GM21515 (cell line): Measurements from ENCODE around the gene PICALM.
"Not testable (repeated sequence)": the region's sequence is repeated elsewhere in the genome, so short reads cannot be mapped to it uniquely, and the experiment has no call there.

Experiments
- ATAC-seq: cut with Tn5 transposase; IDR thresholded peaks from one replicate; pipeline ENCODE4 v1.9.1; 2021; ENCODE audit not compliant: unreplicated experiment

PICALM gene

DNA sequence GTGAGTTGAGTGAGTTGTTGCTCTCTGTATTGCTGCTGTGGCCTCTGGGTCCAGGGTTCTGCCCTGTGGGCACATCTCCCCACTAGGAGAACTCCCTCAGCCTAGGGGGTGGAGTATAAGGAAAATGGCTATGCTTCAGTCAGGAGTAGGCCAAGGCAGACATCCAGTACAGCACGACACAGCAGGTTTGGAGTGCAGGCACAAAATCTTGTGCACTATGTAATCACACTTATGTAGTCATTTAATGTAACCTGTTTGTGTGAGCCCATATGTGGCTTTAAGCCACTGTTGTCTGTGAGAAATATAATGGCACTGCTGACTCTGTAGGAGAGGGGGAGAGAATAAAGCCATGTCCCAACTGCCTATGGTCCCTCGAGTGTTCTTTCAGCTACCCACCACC, 123.6 kb downstream of the PICALM start:
- no peak for ATAC-seq

DNA sequence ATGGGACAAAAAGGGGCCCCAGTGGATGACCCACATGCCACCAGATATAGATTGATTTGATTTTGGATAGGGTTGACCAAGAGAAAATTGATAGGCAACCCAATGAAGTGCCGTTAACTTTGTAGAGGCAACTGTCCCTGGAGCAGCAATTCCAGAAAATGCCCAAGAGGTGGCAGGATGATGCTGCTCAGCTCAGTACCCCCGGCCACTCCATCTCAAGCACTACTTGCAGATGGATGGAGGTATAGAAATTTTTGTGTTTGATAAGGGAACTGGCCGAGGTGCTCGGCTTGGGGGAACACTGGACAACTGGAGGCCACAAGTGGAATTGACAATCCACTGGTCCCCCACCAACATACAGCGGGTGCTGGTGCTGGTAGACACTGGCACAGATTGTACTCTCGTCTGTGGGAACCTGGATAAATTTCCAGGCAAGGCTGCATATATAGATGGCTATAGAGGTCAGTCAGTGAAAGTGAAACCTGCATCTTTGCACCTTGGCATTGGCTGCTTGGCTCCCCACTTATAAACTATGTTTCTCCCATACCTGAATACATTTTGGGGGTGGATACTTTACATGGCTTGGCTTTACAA, 127.4 kb downstream of the PICALM start:
- no peak for ATAC-seq

DNA sequence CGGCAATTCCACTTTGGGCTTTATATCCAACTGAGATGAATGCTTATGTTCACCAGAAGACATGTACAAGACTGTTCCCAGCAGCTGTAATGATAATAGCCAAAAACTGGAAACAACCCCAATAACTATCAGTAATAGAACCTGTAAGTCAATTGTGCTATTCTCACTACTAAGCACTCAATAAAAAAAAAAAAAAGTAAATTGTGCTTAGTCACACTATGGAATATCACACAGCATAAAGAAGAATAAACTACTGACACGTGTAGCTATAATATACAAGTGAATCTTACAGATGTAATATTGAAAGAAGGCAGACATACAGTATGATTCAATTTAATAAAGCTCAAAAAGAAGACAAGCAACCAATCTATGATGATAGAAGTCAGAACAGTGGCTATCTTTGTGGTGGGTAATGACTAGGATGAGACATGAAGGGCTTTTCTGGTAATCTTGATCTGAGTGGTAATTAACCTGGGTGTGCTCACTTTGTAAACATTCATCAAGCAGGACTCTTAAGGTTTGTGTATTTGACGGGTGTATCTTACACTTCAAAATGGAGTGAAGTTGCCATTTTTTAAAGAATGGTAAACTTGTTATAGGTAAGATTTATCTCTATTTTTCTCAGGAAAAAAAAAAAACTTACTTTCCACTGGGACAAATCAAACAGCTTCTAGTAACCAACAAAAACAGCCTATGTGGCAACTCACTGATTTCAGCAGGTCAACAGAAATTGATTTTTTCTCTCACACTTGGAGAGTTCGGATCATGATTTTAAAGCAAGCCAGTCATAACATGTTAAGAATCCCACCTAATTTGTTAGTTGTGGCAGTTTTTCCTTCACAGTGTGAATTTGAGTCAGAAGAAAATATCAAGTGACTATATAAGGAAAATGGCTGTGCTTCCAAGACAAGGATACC, 129.5 kb downstream of the PICALM start:
- ATAC-seq: no peak

DNA sequence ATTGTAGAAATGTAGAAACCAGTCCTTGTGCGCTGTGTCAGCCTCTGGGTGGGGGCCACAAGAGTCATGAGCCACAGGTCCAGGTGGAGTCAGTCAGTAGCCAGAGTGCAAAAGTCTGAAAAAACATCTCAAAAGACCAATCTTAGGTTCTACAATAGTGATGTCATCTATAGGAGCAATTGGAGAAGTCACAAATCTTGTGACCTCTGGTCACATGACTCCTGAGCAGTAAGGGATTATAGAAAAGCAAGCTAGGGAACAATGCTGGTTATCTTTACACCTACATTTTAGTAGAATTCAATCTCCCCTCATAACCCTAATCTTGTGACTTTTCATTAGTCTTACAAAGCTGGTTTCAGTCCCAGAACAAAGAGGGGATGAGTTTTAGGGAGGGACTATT, 131.0 kb downstream of the PICALM start:
- no peak for ATAC-seq

DNA sequence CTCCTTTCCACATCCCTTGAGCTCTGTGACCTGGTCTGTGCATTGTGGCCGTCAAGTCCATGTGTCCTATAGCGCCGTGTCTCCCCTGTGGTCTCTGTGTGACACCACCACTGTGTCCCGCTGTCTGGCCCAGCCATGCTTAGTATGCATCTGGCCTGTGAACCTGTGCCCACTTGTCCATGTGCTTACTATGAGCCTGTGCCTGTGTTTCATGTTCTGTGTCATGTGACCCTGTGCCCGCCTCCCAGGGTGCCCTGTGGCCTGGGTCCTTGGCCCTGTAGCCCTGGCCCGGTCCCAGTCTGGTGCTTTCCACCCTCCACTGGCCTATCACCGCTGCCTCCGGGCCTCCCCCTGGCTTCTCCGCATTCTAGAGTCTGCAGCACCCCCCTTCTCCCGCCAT, 133.1 kb downstream of the PICALM start:
- ATAC-seq: no peak

DNA sequence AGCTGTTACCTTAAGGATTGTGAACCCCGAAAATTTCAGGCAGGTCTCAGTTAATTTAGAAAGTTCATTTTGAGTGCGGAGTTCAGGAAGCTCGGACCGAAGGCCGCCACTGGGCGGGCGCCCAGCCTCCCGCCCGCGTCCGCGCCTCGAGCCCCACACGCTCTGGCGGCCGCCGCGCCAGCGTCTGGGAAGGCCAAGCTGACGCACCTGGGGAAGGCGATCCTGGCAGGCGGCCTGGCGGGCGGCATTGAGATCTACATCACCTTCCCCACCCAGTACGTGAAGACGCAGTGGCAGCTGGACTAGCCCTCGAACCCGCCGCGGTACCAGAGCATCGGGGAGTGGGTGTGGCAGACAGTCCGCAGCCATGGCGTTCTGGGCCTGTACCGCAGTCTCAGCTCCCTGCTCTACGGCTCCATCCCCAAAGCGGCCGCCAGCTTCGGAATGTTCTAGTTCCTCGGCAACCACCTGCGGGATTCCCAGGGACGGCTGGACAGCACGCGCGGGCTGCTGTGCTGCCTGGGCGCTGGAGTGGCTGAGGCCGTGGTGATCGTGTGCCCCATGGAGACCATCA, 134.2 kb downstream of the PICALM start:
- no peak for ATAC-seq

DNA sequence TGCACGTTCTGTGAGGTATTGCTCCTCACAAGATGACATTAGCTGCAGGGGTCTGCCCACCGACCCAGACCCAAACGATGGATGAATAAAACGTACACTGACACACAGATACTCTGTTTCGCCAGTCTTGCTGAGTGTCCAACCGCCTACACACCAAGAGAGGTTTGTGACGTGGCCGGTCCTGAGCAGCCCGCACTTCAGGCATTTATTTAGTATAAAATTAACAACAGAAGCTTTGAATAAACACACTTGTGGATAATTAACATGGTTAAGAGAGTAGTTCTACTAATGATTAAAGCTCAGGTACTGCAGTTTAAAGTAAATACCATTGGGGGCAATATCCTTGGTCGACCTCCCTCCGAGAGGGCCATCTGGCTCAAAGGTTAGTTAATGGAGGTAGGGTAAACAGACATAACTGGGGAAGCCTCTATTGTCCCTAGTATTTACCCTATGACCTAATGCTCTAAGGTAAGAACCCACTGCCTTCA, 138.0 kb downstream of the PICALM start:
- no peak for ATAC-seq

DNA sequence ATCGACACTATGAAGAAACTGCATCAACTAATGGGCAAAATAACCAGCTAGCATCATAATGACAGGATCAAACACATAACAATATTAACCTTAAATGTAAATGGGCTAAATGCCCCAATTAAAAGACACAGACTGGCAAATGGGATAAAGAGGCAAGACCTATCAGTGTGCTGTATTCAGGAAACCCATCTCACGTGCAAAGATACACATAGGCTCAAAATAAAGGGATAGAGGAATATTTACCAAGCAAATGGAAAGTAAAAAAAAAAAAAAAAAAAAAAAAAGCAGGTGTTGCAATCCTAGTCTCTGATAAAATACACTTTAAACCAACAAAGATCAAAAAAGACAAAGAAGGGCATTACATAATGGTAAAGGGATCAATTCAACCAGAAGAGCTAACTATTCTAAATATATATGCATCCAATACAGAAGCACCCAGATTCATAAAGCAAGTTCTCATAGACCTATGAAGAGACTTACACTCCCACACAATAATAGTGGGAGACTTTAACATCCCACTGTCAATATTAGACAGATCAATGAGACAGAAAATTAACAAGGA, 142.2 kb downstream of the PICALM start:
- ATAC-seq: not testable (repeated sequence)

DNA sequence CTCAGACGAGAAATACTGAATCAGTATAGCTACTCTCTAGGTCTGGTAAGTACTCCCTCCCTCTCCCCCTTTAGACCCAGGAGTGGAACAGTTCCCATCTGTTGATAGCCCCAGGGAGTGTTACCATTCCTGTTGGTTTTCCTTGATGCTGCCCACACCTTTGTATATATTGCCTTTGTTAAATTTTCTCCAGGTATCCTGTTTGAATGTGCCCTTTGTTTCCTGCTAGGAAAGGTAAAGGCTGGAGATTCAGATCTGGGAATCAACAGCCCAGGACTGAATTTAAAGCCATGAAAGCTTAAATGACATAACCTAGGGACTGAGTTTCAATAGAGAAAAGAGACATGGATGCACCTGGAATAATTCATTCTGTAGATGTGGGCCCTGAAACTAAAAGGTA, 145.4 kb downstream of the PICALM start:
- no peak for ATAC-seq

DNA sequence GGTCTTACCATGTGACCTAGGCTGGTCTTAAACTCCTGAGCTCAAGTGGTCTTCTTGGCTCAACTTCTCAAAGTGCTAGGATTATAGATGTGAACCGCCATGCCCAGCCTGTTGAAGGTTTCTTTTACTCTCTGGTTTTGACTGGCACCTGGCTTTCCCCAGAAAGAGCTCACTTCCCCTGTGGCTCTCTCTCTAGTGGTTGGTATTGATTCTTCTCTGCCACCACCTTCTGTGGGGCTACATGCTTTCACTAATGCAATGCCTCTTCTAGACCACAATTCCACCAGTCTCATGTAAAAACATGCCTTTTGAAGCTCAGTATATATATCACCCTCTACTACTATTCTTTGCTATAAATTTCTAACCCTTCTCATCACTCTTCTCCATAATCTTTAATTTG, 146.5 kb downstream of the PICALM start:
- ATAC-seq: no peak

DNA sequence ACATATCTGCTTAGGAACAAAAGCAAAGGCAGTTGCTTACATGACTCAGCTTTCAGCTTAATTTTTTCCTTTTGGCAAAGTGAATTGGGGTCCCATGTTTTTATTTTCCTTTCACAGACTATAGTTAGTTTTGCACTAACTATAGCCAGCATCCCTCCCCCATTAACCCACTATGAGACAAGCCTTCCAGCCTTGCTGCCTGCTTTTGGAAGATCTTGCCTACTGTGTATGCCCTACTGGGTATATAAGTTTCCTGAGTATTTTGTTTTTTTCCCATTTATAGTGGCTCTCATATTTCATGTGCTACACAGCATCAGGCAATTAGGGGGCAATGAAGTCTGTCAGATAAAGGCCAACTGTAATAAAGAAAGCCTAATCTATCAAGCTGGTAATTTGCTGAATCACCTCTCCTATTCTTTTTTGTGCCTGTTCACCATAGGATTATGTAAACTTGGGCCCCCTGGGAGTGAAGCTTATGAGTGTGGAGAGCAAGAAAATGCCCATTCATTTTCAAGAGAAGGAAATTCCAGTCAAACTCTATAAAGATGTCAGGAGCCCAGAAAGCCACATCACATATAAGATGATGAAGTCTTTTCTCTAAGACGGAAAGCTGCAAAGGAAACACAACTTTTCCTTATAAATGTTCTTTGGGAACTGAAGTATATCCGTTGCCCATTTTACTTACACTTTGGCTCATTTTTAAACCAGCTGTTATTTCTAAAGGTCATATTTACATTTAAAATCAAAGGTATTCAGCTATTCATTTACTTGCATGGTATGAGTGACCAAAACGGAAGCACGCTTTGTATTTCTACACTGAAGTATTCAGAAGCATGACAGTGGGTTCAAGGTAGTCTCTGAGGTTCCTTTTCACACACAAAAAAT, 149.7 kb downstream of the PICALM start:
- no peak for ATAC-seq

DNA sequence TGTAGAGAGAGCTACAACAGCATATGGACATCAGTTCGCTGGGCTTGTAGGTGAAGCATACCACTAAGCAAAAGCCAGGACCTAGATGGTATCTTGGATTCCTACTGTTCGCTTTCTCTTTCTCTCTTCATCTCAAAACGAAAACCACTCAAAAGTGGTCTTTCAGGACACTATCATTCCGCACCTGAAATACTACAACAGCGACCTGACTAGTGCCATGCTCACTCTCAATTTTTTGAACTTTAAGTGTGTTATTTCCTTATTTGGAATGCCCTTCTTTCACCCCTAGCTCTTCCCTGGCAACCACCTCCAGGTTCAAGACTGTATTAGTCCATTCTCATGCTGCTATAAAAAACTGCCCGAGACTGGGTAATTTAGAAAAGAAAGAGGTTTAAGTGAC, 154.5 kb downstream of the PICALM start:
- ATAC-seq: no peak

DNA sequence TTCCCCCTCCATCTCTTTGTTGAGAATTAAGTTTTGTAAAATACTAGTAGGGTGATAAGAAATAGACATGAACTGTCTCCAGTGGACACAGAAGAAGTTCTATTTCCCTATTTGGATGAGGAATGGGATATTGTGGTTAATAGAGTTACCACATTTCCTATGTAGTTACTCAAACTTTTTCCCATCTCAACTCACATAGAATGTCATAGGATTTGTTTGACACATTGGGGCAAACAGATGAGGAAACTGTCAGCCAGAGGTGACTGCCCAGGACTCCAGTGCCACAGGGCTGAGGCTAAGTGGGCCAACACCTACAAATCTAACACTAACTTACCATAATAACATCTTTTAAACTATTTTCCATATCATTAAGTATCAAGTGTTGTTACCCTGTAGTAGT, 155.4 kb downstream of the PICALM start:
- ATAC-seq: no peak

DNA sequence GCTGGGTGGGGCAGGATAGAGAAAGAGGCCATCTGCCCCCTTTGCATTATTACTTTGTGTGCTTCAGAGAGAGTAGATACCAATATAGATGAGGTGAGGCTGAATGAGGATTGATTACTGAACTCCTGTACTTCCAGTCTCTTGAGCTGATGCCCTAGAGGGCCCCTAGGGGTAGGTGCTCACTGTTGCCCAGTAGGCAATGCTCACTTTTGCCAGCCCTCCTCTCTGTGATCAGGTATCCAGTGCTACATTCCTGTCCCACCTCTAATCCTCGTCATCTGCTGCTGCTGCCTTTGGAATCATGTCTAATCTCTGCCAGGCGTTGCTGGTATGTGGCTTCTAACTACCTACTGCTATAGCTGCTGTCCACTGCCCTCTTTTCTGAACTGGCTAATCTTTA, 156.5 kb downstream of the PICALM start:
- no peak for ATAC-seq
